ENCODE results near the gene SERP2. TPM values are rescaled to one million over a fixed set of nuclear protein-coding genes. Genes with fewer than 3 reads are reported as not detected.

SERP2 gene
- total and polyA plus RNA-seq, 2 of the 13 experiments (the other 11 are each of a cell fraction or from before 2014, with no cell fraction given), result not detected

GRCh38 chr13:44404261-44405132 is 30.9 kb downstream of the SERP2 start (continued):
- TF ChIP-seq FUBP1 (CRISPR knock-in tag; IDR thresholded peaks at IDR 0.05; ENCODE audit: borderline replicate concordance) (no peak), NKX3-1 (CRISPR knock-in tag; IDR thresholded peaks at IDR 0.05) (no peak), IRF2 (CRISPR knock-in tag; IDR thresholded peaks at IDR 0.05) (peak; percentile 89), ATM (IDR thresholded peaks at IDR 0.05; ENCODE audit: borderline replicate concordance) (no peak), AGO2 (optimal IDR thresholded peaks at IDR 0.05; ENCODE audit: low read depth, low read length) (no peak), SRY (CRISPR knock-in tag; IDR thresholded peaks at IDR 0.05) (no peak), POLR2A (IDR thresholded peaks at IDR 0.05; ENCODE audit: insufficient read depth in 1 of 2, low read depth in 2 of 2, low read length in 2 of 2) (peak; percentile 76 to 96), ARID3A (IDR thresholded peaks at IDR 0.05; ENCODE audit: low read depth, low read length) (no peak), ZBTB25 (CRISPR knock-in tag; IDR thresholded peaks at IDR 0.05) (peak; percentile 37; the same call in 1 of the 2 replicates), ZNF468 (CRISPR knock-in tag; IDR thresholded peaks at IDR 0.05) (no peak), ZBTB7B (CRISPR knock-in tag; IDR thresholded peaks at IDR 0.05) (peak; percentile 71; the same call in 1 of the 2 replicates), ZNF549 (CRISPR knock-in tag; IDR thresholded peaks at IDR 0.05) (no peak), HHEX (CRISPR knock-in tag; IDR thresholded peaks at IDR 0.05) (0 out of 2 replicates have a peak, but pooled peaks have one; percentile 41), ELF1 (CRISPR knock-in tag; IDR thresholded peaks at IDR 0.05) (peak; percentile 64), PAWR (CRISPR knock-in tag; IDR thresholded peaks at IDR 0.05; ENCODE audit: borderline replicate concordance) (no peak), ZBTB38 (CRISPR knock-in tag; IDR thresholded peaks at IDR 0.05) (peak; percentile 67), ZBTB43 (CRISPR knock-in tag; conservative IDR thresholded peaks at IDR 0.05) (peak; percentile 85; the same call in 1 of the 2 replicates), MAZ (IDR thresholded peaks at IDR 0.05; ENCODE audit: borderline replicate concordance, low read depth, low read length) (no peak), MAZ (CRISPR knock-in tag; IDR thresholded peaks at IDR 0.05; ENCODE audit: low read depth) (peak; percentile 41), ZNF703 (CRISPR knock-in tag; IDR thresholded peaks at IDR 0.05; ENCODE audit: borderline replicate concordance) (0 out of 2 replicates have a peak, but pooled peaks have one; percentile 62), ZNF839 (CRISPR knock-in tag; IDR thresholded peaks at IDR 0.05; ENCODE audit: borderline replicate concordance) (0 out of 2 replicates have a peak, but pooled peaks have one; percentile 77)

Data from HepG2 (cell line).